NT2/D1 (cell line): Measurements from ENCODE around the gene CDC73.

Experiments used
- SUZ12 ChIP-seq: IDR thresholded peaks from 2 replicates; pipeline ENCODE4 v1.6.1; 2011; ENCODE audit not compliant: insufficient read length, insufficient read depth; ENCODE audit errors: extremely low read depth
- YY1 ChIP-seq: IDR thresholded peaks from 2 replicates; pipeline ENCODE4 v1.6.1; 2011; ENCODE audit not compliant: insufficient read length, insufficient read depth

DNA sequence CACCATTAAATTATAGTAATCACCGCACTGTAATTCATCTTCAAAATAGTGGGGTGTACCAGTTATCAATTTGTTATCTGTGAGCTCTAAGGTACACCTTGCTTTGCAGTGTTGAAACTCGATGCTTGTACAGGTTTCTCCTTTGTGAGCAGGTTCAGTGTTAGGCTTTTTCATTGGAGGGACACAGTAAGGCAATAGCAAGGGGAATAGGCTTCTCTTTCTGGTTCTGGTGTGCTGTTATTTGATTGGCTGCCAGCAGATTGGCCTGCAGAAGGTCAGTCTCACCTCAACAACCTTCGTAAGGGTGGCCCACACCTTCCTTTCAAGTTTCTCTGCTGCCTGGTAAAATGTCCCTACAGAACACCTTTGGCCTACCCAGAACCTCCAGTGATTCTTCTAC, 140.8 kb downstream of the CDC73 start:
- TF ChIP-seq YY1 (no peak), SUZ12 (no peak)
